Mesenchymal stem cell (in vitro differentiated cells and primary cell): ENCODE results near the gene VIPR2.

Experiments
- DNase-seq: peaks from one replicate; pipeline ENCODE4 v3.0.0-alpha.2; 2013
- H2AFZ ChIP-seq: one replicate; pipeline ENCODE4 v1.6.1; 2013; ENCODE audit warnings: low read depth, mild to moderate bottlenecking, control low read depth, inconsistent platforms, low read length, moderate library complexity
- H2AK5ac ChIP-seq: 2 replicates; pipeline ENCODE4 v1.6.1; 2013; ENCODE audit warnings: low read length, moderate library complexity, mild to moderate bottlenecking, inconsistent platforms; ENCODE audit not compliant: severe bottlenecking
- H2BK120ac ChIP-seq: one replicate; pipeline ENCODE4 v1.6.1; 2013; ENCODE audit warnings: low read depth, mild to moderate bottlenecking, inconsistent platforms, low read length, moderate library complexity
- H2BK12ac ChIP-seq, 2 experiments: one replicate each; pipeline ENCODE4 v1.6.1; 2013; ENCODE audit warnings: inconsistent platforms in 2 of 2, low read length in 2 of 2, mild to moderate bottlenecking in 2 of 2, moderate library complexity in 2 of 2, control low read depth in 1 of 2
- H2BK15ac ChIP-seq: one replicate; pipeline ENCODE4 v1.6.1; 2013; ENCODE audit warnings: mild to moderate bottlenecking, low read depth, inconsistent platforms; ENCODE audit not compliant: poor library complexity, severe bottlenecking
- H2BK5ac ChIP-seq: 2 replicates; pipeline ENCODE4 v1.6.1; 2013; ENCODE audit warnings: low read depth, mild to moderate bottlenecking, low read length, control low read depth, inconsistent platforms; ENCODE audit not compliant: poor library complexity, severe bottlenecking
- H3K14ac ChIP-seq, 2 experiments: one replicate each; pipeline ENCODE4 v1.6.1; 2013; ENCODE audit warnings: inconsistent platforms in 2 of 2, low read length in 2 of 2, control low read depth in 1 of 2, mild to moderate bottlenecking in 1 of 2, moderate library complexity in 1 of 2
- H3K18ac ChIP-seq, 2 experiments: one replicate each; pipeline ENCODE4 v1.6.1; 2013; ENCODE audit warnings: inconsistent platforms in 2 of 2, low read length in 2 of 2, control low read depth in 1 of 2, low read depth in 1 of 2, mild to moderate bottlenecking in 1 of 2
- H3K23ac ChIP-seq, 2 experiments: one replicate each; pipeline ENCODE4 v1.6.1; 2013; ENCODE audit warnings: inconsistent platforms in 2 of 2, low read length in 2 of 2, mild to moderate bottlenecking in 2 of 2, moderate library complexity in 2 of 2, control low read depth in 1 of 2
- H3K27ac ChIP-seq: 2 replicates; pipeline ENCODE4 v1.5.1; 2013; ENCODE audit warnings: mild to moderate bottlenecking, moderate library complexity, low read length, control low read depth, inconsistent platforms; ENCODE audit not compliant: poor library complexity, severe bottlenecking
- H3K27me3 ChIP-seq, 2 experiments: 2 replicates each; pipeline versions ENCODE4 v1.6.1 to v1.7.0; 2013; ENCODE audit warnings: low read length in 2 of 2, mild to moderate bottlenecking in 2 of 2, moderate library complexity in 2 of 2, control low read depth in 1 of 2, inconsistent platforms in 1 of 2; ENCODE audit not compliant: control insufficient read depth in 1 of 2, insufficient read depth in 1 of 2
- H3K36me3 ChIP-seq, 2 experiments: 2 replicates each; pipeline versions ENCODE4 v1.6.1 to v1.7.0; 2013; ENCODE audit warnings: low read length in 2 of 2, control low read depth in 1 of 2, inconsistent platforms in 1 of 2, low read depth in 1 of 2, mild to moderate bottlenecking in 1 of 2; ENCODE audit not compliant: insufficient read depth in 2 of 2, control insufficient read depth in 1 of 2
- H3K4ac ChIP-seq, 2 experiments: one replicate each; pipeline ENCODE4 v1.6.1; 2013; ENCODE audit warnings: inconsistent platforms in 2 of 2, low read length in 2 of 2, mild to moderate bottlenecking in 2 of 2, moderate library complexity in 2 of 2, control low read depth in 1 of 2, low read depth in 1 of 2
- H3K4me1 ChIP-seq: 2 replicates; pipeline ENCODE4 v1.6.1; 2013; ENCODE audit warnings: low read depth, low read length, control low read depth; ENCODE audit not compliant: control insufficient read depth, insufficient read depth
- H3K4me2 ChIP-seq: 2 replicates; pipeline ENCODE4 v1.6.1; 2013; ENCODE audit warnings: low read length, mild to moderate bottlenecking, inconsistent platforms; ENCODE audit not compliant: poor library complexity, severe bottlenecking
- H3K4me3 ChIP-seq, 2 experiments: 2 replicates each; pipeline versions ENCODE4 v1.5.1 to v1.7.0; 2013; ENCODE audit warnings: low read length in 2 of 2, mild to moderate bottlenecking in 2 of 2, control low read depth in 1 of 2, low read depth in 1 of 2; ENCODE audit not compliant: insufficient read depth in 1 of 2
- H3K79me1 ChIP-seq: replicated peaks from 2 replicates; pipeline ENCODE4 v1.6.1; 2013; ENCODE audit warnings: mild to moderate bottlenecking, control low read depth, low read length, inconsistent platforms; ENCODE audit not compliant: poor library complexity, severe bottlenecking
- H3K9ac ChIP-seq: 2 replicates; pipeline ENCODE4 v1.7.0; 2013; ENCODE audit warnings: mild to moderate bottlenecking, low read length, moderate library complexity
- H3K9me3 ChIP-seq: 2 replicates; pipeline ENCODE4 v1.7.0; 2013; ENCODE audit warnings: mild to moderate bottlenecking, low read length; ENCODE audit not compliant: control insufficient read depth
- H4K8ac ChIP-seq: one replicate; pipeline ENCODE4 v1.6.1; 2013; ENCODE audit warnings: inconsistent platforms, mild to moderate bottlenecking, low read length, moderate library complexity
- H4K91ac ChIP-seq: one replicate; pipeline ENCODE4 v1.6.1; 2013; ENCODE audit warnings: mild to moderate bottlenecking, low read length, inconsistent platforms
- WGBS: methylation state at CpG from one replicate; pipeline ENCODE4 v1.1.7; 2013; ENCODE audit warnings: mixed read lengths; 5-methylcytosine and 5-hydroxymethylcytosine counted together

VIPR2 gene

GRCh38 chr7:159116581-159117339 lies 27.9 kb downstream of the VIPR2 start:
- H3K14ac ChIP-seq: no peak overlapping the region
- no peak overlapping the region for H3K4me2 ChIP-seq
- no peak overlapping the region for H2AK5ac ChIP-seq
- no peaks in the 10 kb centered on the region for H3K36me3 ChIP-seq
- no peak for DNase-seq
- H3K27me3 ChIP-seq: peaks cover 22 to 31% of the 10 kb centered on the region in 2 experiments
- WGBS: 86% methylated on average over 10 of the region's 16 CpGs
- H2BK5ac ChIP-seq: no peak overlapping the region
- H3K18ac ChIP-seq: no peak overlapping the region
- no peak overlapping the region for H4K8ac ChIP-seq
- H3K27ac ChIP-seq: no peak overlapping the region
- no peak overlapping the region for H3K4ac ChIP-seq
- no peaks in the 10 kb centered on the region for H3K4me1 ChIP-seq
- no peak overlapping the region for H3K23ac ChIP-seq
- H2BK15ac ChIP-seq: no peak overlapping the region
- no peak overlapping the region for H2BK12ac ChIP-seq
- no peak overlapping the region for H2BK120ac ChIP-seq
- H2AFZ ChIP-seq: no peak overlapping the region
- no peak overlapping the region for H3K4me3 ChIP-seq
- H3K79me1 ChIP-seq: no peaks in the 10 kb centered on the region
- H3K9ac ChIP-seq: no peak overlapping the region
- no peak overlapping the region for H4K91ac ChIP-seq
- no peaks in the 10 kb centered on the region for H3K9me3 ChIP-seq

- H4K8ac ChIP-seq: no peak overlapping the region
- no peak overlapping the region for H2BK15ac ChIP-seq
- no peak overlapping the region for H3K18ac ChIP-seq
- H3K4me2 ChIP-seq: no peak overlapping the region
- H3K79me1 ChIP-seq: no peaks in the 10 kb centered on the region
- H2BK120ac ChIP-seq: no peak overlapping the region
- no peaks in the 10 kb centered on the region for H3K36me3 ChIP-seq
- no peaks in the 10 kb centered on the region for H3K9me3 ChIP-seq
- H3K14ac ChIP-seq: no peak overlapping the region
- H2BK5ac ChIP-seq: no peak overlapping the region
- H3K4me3 ChIP-seq: no peak overlapping the region
- H3K27ac ChIP-seq: no peak overlapping the region
- DNase-seq: no peak
- H2BK12ac ChIP-seq: no peak overlapping the region
- H3K4me1 ChIP-seq: no peaks in the 10 kb centered on the region
- H3K4ac ChIP-seq: no peak overlapping the region
- no peak overlapping the region for H3K9ac ChIP-seq
- H4K91ac ChIP-seq: no peak overlapping the region
- H2AFZ ChIP-seq: no peak overlapping the region
- WGBS: 72% methylated on average over 19 of the region's 19 CpGs
- H3K27me3 ChIP-seq: peaks cover 22 to 34% of the 10 kb centered on the region in 2 experiments
- no peak overlapping the region for H2AK5ac ChIP-seq
- no peak overlapping the region for H3K23ac ChIP-seq
These were observed 28.8 kb downstream of the VIPR2 start for GRCh38 chr7:159115601-159116501.

- Histone ChIP-seq H3K4me2 (no peak overlapping the region), H3K4ac (no peak overlapping the region), H2BK12ac (no peak overlapping the region), H3K4me3 (no peak overlapping the region), H4K91ac (no peak overlapping the region), H2BK120ac (no peak overlapping the region), H3K9me3 (no peaks in the 10 kb centered on the region), H3K23ac (no peak overlapping the region), H4K8ac (no peak overlapping the region), H3K4me1 (no peaks in the 10 kb centered on the region), H2BK5ac (no peak overlapping the region), H3K14ac (no peak overlapping the region), H3K18ac (no peak overlapping the region), H3K27ac (no peak overlapping the region), H3K36me3 (no peaks in the 10 kb centered on the region), H3K27me3 (peaks cover 22 to 34% of the 10 kb centered on the region in 2 experiments), H2AFZ (no peak overlapping the region), H3K9ac (no peak overlapping the region), H2BK15ac (no peak overlapping the region), H3K79me1 (no peaks in the 10 kb centered on the region), H2AK5ac (no peak overlapping the region)
- 70% methylated on average over 4 of the region's 7 CpGs for WGBS
- no peak for DNase-seq
These were observed 29.7 kb downstream of the VIPR2 start for GRCh38 chr7:159114981-159115380.

GRCh38 chr7:159114096-159114495 lies 30.6 kb downstream of the VIPR2 start:
- Histone ChIP-seq H2BK5ac (no peak overlapping the region), H3K36me3 (no peaks in the 10 kb centered on the region), H2BK15ac (no peak overlapping the region), H4K91ac (no peak overlapping the region), H3K4me3 (no peak overlapping the region), H3K27ac (no peak overlapping the region), H2BK12ac (no peak overlapping the region), H3K9me3 (no peaks in the 10 kb centered on the region), H4K8ac (no peak overlapping the region), H3K27me3 (peaks cover 26 to 40% of the 10 kb centered on the region in 2 experiments), H3K79me1 (no peaks in the 10 kb centered on the region), H2AK5ac (no peak overlapping the region), H3K18ac (no peak overlapping the region), H3K4me1 (no peaks in the 10 kb centered on the region), H2AFZ (no peak overlapping the region), H3K23ac (no peak overlapping the region), H3K4ac (no peak overlapping the region), H3K4me2 (no peak overlapping the region), H2BK120ac (no peak overlapping the region), H3K9ac (no peak overlapping the region), H3K14ac (no peak overlapping the region)
- WGBS: 51% methylated on average over 7 of the region's 7 CpGs
- DNase-seq: no peak
